Adrenal gland (tissue), 12 donors: ENCODE measurements around the gene DNAAF3. TPM values are rescaled to one million over a fixed set of nuclear protein-coding genes. Genes with fewer than 3 reads are reported as not detected.
A peak's percentile ranks its signal among the peaks of the same experiment; 100 is the strongest.

Experiments
- DNase-seq, 7 donors: peaks; one replicate each; pipeline ENCODE4 v3.0.0-alpha.2; 2019 to 2020
- H3K27ac ChIP-seq, 5 donors: fragments of 200-600 bp; sonication (generic) in 4 of 5; 1 replicate in 3 of 5; 2 replicates in 2 of 5; pipeline versions ENCODE4 v1.5.1 to v1.8.0; 2016 to 2020; ENCODE audit warnings: mild to moderate bottlenecking in 1 of 5
- H3K27me3 ChIP-seq: fragments of 200-600 bp; 2 replicates; pipeline ENCODE4 v1.8.0; 2021
- H3K36me3 ChIP-seq, 2 donors: fragments of 200-600 bp; replicated peaks in 1 of 2; 1 replicate in 1 of 2; 2 replicates in 1 of 2; pipeline versions ENCODE4 v1.5.1 to v1.8.0; 2018 to 2022
- H3K4me1 ChIP-seq, 2 donors: fragments of 200-600 bp; replicated peaks in 1 of 2; 1 replicate in 1 of 2; 2 replicates in 1 of 2; pipeline versions ENCODE4 v1.5.1 to v1.8.0; 2018 to 2021
- H3K4me3 ChIP-seq, 4 donors: fragments of 200-600 bp; sonication (generic) in 3 of 4; one replicate each; pipeline ENCODE4 v1.5.1; 2016 to 2018
- H3K9me3 ChIP-seq, 3 donors: fragments of 200-600 bp; sonication (generic) in 1 of 3; replicated peaks in 1 of 3; 1 replicate in 2 of 3; 2 replicates in 1 of 3; pipeline versions ENCODE4 v1.5.1 to v1.8.0; 2016 to 2021
- POLR2A ChIP-seq, 2 donors: fragments of 450-650 bp; IDR thresholded peaks; one replicate each; pipeline ENCODE4 v1.6.1; 2017; ENCODE audit warnings: antibody characterized with exemption in 2 of 2, mild to moderate bottlenecking in 2 of 2, moderate library complexity in 1 of 2
- WGBS, 4 donors: extraction: QIAGEN DNeasy Blood & Tissue Kit in 2 of 4; methylation state at CpG; one replicate each; pipeline versions ENCODE4 v1.1.5 to v1.1.7; 2013 to 2017; 5-methylcytosine and 5-hydroxymethylcytosine counted together
- intact Hi-C, 2 donors: fragments of 100-400 bp; cut with DNase I; formaldehyde crosslinking; loops; one replicate each; pipeline versions ENCODE4 v1.14.1 to v1.15.0; 2022 to 2023
- polyA plus RNA-seq, 3 donors: library from polyadenylated mRNA; stranded (reverse); fragments of 200-250 nt in 2 of 3; fragments of 350-450 nt in 1 of 3; fragmentation: Illumina TruSeq in 1 of 3; extraction: RNeasy Lipid Tissue Mini Kit (QIAGEN cat#74804) in 1 of 3; gene quantifications; one replicate each; pipeline ENCODE4 v1.2.3, GENCODE V29; 2013 to 2014
- total RNA-seq, 9 donors: library from RNA; depleted of rRNA in 4 of 9; stranded (reverse); fragments of >200 nt in 4 of 9; fragments of 120-200 nt in 1 of 9; fragmentation: NEBNext Ultra II Directional in 1 of 9; extraction: Animal tissue kit (Norgen Biotek cat#: 25700) in 1 of 9; gene quantifications; one replicate each; pipeline versions ENCODE4 v1.1.0 to v1.2.4, GENCODE V29; 2013 to 2023
- TF ChIP-seq, protein P1 (sequence below), 6 experiments: fragments of 450-650 bp in 4 of 6; fragments of 200-600 bp in 2 of 6; sonication (generic) in 1 of 6; IDR thresholded peaks; 1 replicate in 5 of 6; 2 replicates in 1 of 6; pipeline versions ENCODE4 v1.5.1 to v1.8.0; 2016 to 2021; ENCODE audit warnings: antibody characterized with exemption in 6 of 6, mild to moderate bottlenecking in 2 of 6, moderate library complexity in 1 of 6
- donor health status: healthy with polysubstance abuse.
- donor health status: Bipolar disorder and iron deficiency.
- donor health status: DM: yes; HTN: yes; CAD: no.
- donor health status: DM: no; HTN: no; CAD: no.
- donor health status: DM: no; HTN: no; CAD: no.
- donor health status: DM: yes; HTN: yes; CAD: no.

DNAAF3 gene
- total and polyA plus RNA-seq, 12 donors, result 1.9 to 5.8 (median 3.6) TPM

GRCh38 chr19:55175117-55175867 is 8.9 kb upstream of the DNAAF3 start:
- intact Hi-C loops, result no loop called here
- Histone ChIP-seq H3K9me3 (no peaks in the 10 kb centered on the region), H3K27ac (no peak overlapping the region), H3K27me3 (peaks cover 42% of the 10 kb centered on the region), H3K4me1 (peaks cover 8 to 21% of the 10 kb centered on the region in 2 donors), H3K36me3 (no peaks in the 10 kb centered on the region), H3K4me3 (no peak overlapping the region)
- DNase-seq, result peak in 1 of 7 donors; percentile 16
- TF ChIP-seq POLR2A (IDR thresholded peaks at IDR 0.05), result no peak
- TF ChIP-seq, protein P1, sequence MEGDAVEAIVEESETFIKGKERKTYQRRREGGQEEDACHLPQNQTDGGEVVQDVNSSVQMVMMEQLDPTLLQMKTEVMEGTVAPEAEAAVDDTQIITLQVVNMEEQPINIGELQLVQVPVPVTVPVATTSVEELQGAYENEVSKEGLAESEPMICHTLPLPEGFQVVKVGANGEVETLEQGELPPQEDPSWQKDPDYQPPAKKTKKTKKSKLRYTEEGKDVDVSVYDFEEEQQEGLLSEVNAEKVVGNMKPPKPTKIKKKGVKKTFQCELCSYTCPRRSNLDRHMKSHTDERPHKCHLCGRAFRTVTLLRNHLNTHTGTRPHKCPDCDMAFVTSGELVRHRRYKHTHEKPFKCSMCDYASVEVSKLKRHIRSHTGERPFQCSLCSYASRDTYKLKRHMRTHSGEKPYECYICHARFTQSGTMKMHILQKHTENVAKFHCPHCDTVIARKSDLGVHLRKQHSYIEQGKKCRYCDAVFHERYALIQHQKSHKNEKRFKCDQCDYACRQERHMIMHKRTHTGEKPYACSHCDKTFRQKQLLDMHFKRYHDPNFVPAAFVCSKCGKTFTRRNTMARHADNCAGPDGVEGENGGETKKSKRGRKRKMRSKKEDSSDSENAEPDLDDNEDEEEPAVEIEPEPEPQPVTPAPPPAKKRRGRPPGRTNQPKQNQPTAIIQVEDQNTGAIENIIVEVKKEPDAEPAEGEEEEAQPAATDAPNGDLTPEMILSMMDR (IDR thresholded peaks at IDR 0.05), result no peak
- 46 to 68% (median 61%) methylated on average over 23 to 43 of the region's 43 CpGs for WGBS, 4 donors

GRCh38 chr19:55174425-55175116 is 8.2 kb upstream of the DNAAF3 start:
- H3K27me3 ChIP-seq, result peaks cover 42% of the 10 kb centered on the region

DNA sequence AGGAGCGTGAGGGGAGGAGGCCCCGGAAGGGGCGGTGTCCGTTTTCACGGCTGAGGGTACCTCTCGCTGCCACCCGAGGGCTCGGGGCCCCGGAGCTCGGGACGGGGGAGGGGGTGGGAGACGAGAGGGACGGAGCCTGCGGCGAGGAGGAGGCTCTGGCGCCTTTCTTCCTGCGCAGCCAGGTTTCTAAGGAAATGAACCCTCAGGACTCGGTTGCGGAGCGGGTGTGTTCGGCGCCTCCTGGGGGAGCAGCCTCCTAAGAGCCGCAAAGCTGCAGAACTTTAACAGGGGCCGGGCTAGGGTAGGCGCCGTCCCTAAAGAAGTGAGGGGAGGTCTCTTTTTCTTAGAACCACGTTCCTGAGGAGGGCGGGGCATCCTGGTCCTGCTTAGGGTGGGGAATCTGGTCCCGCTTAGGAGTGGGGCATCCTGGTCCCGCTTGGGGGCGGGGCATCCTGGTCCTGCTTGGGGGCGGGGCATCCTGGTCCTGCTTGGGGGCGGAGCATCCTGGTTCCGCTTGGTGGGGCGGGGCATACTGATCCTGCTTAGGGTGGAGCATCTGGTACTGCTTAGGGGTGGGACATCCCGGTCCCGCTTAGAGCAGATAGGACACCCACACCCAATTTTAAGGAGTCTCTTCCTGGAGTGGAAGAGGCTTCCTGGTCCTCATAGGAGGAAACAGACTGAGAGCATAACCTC is 7.4 kb upstream of the DNAAF3 start:
- 0 to 3% (median 1%) methylated on average over 6 to 37 of the region's 37 CpGs for WGBS, 4 donors
- peaks cover 42% of the 10 kb centered on the region for H3K27me3 ChIP-seq

More at GRCh38 chr19:55174425-55175116, 8.2 kb upstream of the DNAAF3 start:
- 45 to 63% (median 60%) methylated on average over 16 to 21 of the region's 21 CpGs for WGBS, 4 donors
- DNase-seq, result no peak
- no peak overlapping the region for H3K4me3 ChIP-seq
- H3K9me3 ChIP-seq, result no peaks in the 10 kb centered on the region
- intact Hi-C loops, result no loop called here
- H3K27ac ChIP-seq, result no peak overlapping the region
- no peaks in the 10 kb centered on the region for H3K36me3 ChIP-seq
- TF ChIP-seq POLR2A (IDR thresholded peaks at IDR 0.05), result no peak
- H3K4me1 ChIP-seq, result peaks cover 3 to 14% of the 10 kb centered on the region in 2 donors

GRCh38 chr19:55173186-55173713 is 6.8 kb upstream of the DNAAF3 start:
- WGBS, 4 donors, result 2 to 5% (median 3%) methylated on average over 12 to 32 of the region's 32 CpGs
- peaks cover 44% of the 10 kb centered on the region for H3K27me3 ChIP-seq

More for the DNA sequence above, 7.4 kb upstream of the DNAAF3 start:
- Histone ChIP-seq H3K4me1 (peaks cover 3 to 7% of the 10 kb centered on the region in 2 donors), H3K36me3 (no peaks in the 10 kb centered on the region), H3K4me3 (peak overlapping the region in 1 of 4 donors; percentile 52), H3K9me3 (no peaks in the 10 kb centered on the region), H3K27ac (peak overlapping the region in 1 of 5 donors; percentile 21)
- intact Hi-C loops, result no loop called here
- TF ChIP-seq, protein P1 (IDR thresholded peaks at IDR 0.05), result no peak
- TF ChIP-seq POLR2A (IDR thresholded peaks at IDR 0.05), result no peak
- peak; percentile 42 to 89 (median 64) for DNase-seq

More at GRCh38 chr19:55173186-55173713, 6.8 kb upstream of the DNAAF3 start:
- Histone ChIP-seq H3K9me3 (no peaks in the 10 kb centered on the region), H3K36me3 (no peaks in the 10 kb centered on the region), H3K4me1 (peaks cover 3 to 7% of the 10 kb centered on the region in 2 donors), H3K27ac (peak overlapping the region in 1 of 5 donors; percentile 21), H3K4me3 (peak overlapping the region in 1 of 4 donors; percentile 52)
- intact Hi-C loops, result no loop called here
- TF ChIP-seq, protein P1 (IDR thresholded peaks at IDR 0.05), result no peak
- TF ChIP-seq POLR2A (IDR thresholded peaks at IDR 0.05), result no peak
- DNase-seq, result no peak
